Mesenchymal stem cell (in vitro differentiated cells and primary cell): ENCODE results near the gene TNFSF15.
A peak's percentile ranks its signal among the peaks of the same experiment; 100 is the strongest.

Experiments used
- DNase-seq: peaks from one replicate; pipeline ENCODE4 v3.0.0-alpha.2; 2013
- H2AFZ ChIP-seq: one replicate; pipeline ENCODE4 v1.6.1; 2013; ENCODE audit warnings: low read depth, mild to moderate bottlenecking, control low read depth, inconsistent platforms, low read length, moderate library complexity
- H2AK5ac ChIP-seq: 2 replicates; pipeline ENCODE4 v1.6.1; 2013; ENCODE audit warnings: low read length, moderate library complexity, mild to moderate bottlenecking, inconsistent platforms; ENCODE audit not compliant: severe bottlenecking
- H2BK120ac ChIP-seq: one replicate; pipeline ENCODE4 v1.6.1; 2013; ENCODE audit warnings: low read depth, mild to moderate bottlenecking, inconsistent platforms, low read length, moderate library complexity
- H2BK12ac ChIP-seq, 2 experiments: one replicate each; pipeline ENCODE4 v1.6.1; 2013; ENCODE audit warnings: inconsistent platforms in 2 of 2, low read length in 2 of 2, mild to moderate bottlenecking in 2 of 2, moderate library complexity in 2 of 2, control low read depth in 1 of 2
- H2BK15ac ChIP-seq: one replicate; pipeline ENCODE4 v1.6.1; 2013; ENCODE audit warnings: mild to moderate bottlenecking, low read depth, inconsistent platforms; ENCODE audit not compliant: poor library complexity, severe bottlenecking
- H2BK5ac ChIP-seq: 2 replicates; pipeline ENCODE4 v1.6.1; 2013; ENCODE audit warnings: low read depth, mild to moderate bottlenecking, low read length, control low read depth, inconsistent platforms; ENCODE audit not compliant: poor library complexity, severe bottlenecking
- H3K14ac ChIP-seq, 2 experiments: one replicate each; pipeline ENCODE4 v1.6.1; 2013; ENCODE audit warnings: inconsistent platforms in 2 of 2, low read length in 2 of 2, control low read depth in 1 of 2, mild to moderate bottlenecking in 1 of 2, moderate library complexity in 1 of 2
- H3K18ac ChIP-seq, 2 experiments: one replicate each; pipeline ENCODE4 v1.6.1; 2013; ENCODE audit warnings: inconsistent platforms in 2 of 2, low read length in 2 of 2, control low read depth in 1 of 2, low read depth in 1 of 2, mild to moderate bottlenecking in 1 of 2
- H3K23ac ChIP-seq, 2 experiments: one replicate each; pipeline ENCODE4 v1.6.1; 2013; ENCODE audit warnings: inconsistent platforms in 2 of 2, low read length in 2 of 2, mild to moderate bottlenecking in 2 of 2, moderate library complexity in 2 of 2, control low read depth in 1 of 2
- H3K27ac ChIP-seq: 2 replicates; pipeline ENCODE4 v1.5.1; 2013; ENCODE audit warnings: mild to moderate bottlenecking, moderate library complexity, low read length, control low read depth, inconsistent platforms; ENCODE audit not compliant: poor library complexity, severe bottlenecking
- H3K27me3 ChIP-seq, 2 experiments: 2 replicates each; pipeline versions ENCODE4 v1.6.1 to v1.7.0; 2013; ENCODE audit warnings: low read length in 2 of 2, mild to moderate bottlenecking in 2 of 2, moderate library complexity in 2 of 2, control low read depth in 1 of 2, inconsistent platforms in 1 of 2; ENCODE audit not compliant: control insufficient read depth in 1 of 2, insufficient read depth in 1 of 2
- H3K36me3 ChIP-seq, 2 experiments: 2 replicates each; pipeline versions ENCODE4 v1.6.1 to v1.7.0; 2013; ENCODE audit warnings: low read length in 2 of 2, control low read depth in 1 of 2, inconsistent platforms in 1 of 2, low read depth in 1 of 2, mild to moderate bottlenecking in 1 of 2; ENCODE audit not compliant: insufficient read depth in 2 of 2, control insufficient read depth in 1 of 2
- H3K4ac ChIP-seq, 2 experiments: one replicate each; pipeline ENCODE4 v1.6.1; 2013; ENCODE audit warnings: inconsistent platforms in 2 of 2, low read length in 2 of 2, mild to moderate bottlenecking in 2 of 2, moderate library complexity in 2 of 2, control low read depth in 1 of 2, low read depth in 1 of 2
- H3K4me1 ChIP-seq: 2 replicates; pipeline ENCODE4 v1.6.1; 2013; ENCODE audit warnings: low read depth, low read length, control low read depth; ENCODE audit not compliant: control insufficient read depth, insufficient read depth
- H3K4me2 ChIP-seq: 2 replicates; pipeline ENCODE4 v1.6.1; 2013; ENCODE audit warnings: low read length, mild to moderate bottlenecking, inconsistent platforms; ENCODE audit not compliant: poor library complexity, severe bottlenecking
- H3K4me3 ChIP-seq, 2 experiments: 2 replicates each; pipeline versions ENCODE4 v1.5.1 to v1.7.0; 2013; ENCODE audit warnings: low read length in 2 of 2, mild to moderate bottlenecking in 2 of 2, control low read depth in 1 of 2, low read depth in 1 of 2; ENCODE audit not compliant: insufficient read depth in 1 of 2
- H3K79me1 ChIP-seq: replicated peaks from 2 replicates; pipeline ENCODE4 v1.6.1; 2013; ENCODE audit warnings: mild to moderate bottlenecking, control low read depth, low read length, inconsistent platforms; ENCODE audit not compliant: poor library complexity, severe bottlenecking
- H3K9ac ChIP-seq: 2 replicates; pipeline ENCODE4 v1.7.0; 2013; ENCODE audit warnings: mild to moderate bottlenecking, low read length, moderate library complexity
- H3K9me3 ChIP-seq: 2 replicates; pipeline ENCODE4 v1.7.0; 2013; ENCODE audit warnings: mild to moderate bottlenecking, low read length; ENCODE audit not compliant: control insufficient read depth
- H4K8ac ChIP-seq: one replicate; pipeline ENCODE4 v1.6.1; 2013; ENCODE audit warnings: inconsistent platforms, mild to moderate bottlenecking, low read length, moderate library complexity
- H4K91ac ChIP-seq: one replicate; pipeline ENCODE4 v1.6.1; 2013; ENCODE audit warnings: mild to moderate bottlenecking, low read length, inconsistent platforms
- WGBS: methylation state at CpG from one replicate; pipeline ENCODE4 v1.1.7; 2013; ENCODE audit warnings: mixed read lengths; 5-methylcytosine and 5-hydroxymethylcytosine counted together

TNFSF15 gene

DNA sequence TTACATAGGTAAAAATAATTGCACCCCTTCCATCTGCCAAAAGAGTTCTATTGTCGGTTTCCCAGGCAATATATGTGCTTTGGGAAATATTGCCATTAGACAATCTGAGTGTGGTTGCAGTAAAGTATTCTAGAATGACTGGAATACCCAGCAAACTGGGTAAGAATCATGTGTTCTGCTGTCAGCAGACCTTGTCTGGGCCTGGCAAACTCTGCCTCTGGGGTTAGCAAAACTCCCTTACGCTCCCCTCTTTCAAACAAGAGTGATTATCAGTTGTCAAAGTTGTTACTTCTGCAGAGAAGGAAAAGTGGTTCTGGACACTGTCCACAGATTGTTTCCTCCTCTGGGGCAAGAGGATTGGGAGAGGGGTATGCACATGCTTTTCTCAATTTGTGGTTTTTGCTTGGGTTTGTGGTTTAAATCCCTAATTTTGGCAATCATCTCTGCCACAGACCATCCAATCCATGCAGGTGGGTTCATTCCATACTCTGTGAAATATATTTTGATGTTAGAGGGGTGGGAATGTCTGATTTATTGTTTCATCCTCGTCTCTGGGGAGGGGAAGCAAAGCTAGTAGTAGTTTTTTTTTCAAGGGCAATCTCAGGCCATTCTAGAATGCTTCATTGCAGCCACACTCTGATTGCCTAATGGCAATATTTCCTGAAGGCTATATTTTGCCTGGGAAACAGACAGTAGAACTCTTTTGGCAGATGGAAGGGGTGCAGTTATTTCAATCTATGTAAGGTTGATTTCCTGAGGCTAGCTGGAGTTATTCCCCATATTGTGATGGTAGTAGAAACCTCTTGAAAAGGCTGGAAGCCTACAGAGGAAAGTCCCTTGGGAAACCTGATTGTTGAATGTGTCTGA is 24.0 kb upstream of the TNFSF15 start:
- whole genome bisulfite sequencing: 48% methylated on average over 2 of the region's 3 CpGs
- no peak overlapping the region for H2AK5ac ChIP-seq
- H3K4me1 ChIP-seq: no peaks in the 10 kb centered on the region
- no peak overlapping the region for H3K18ac ChIP-seq
- H3K27ac ChIP-seq: no peak overlapping the region
- H2AFZ ChIP-seq: no peak overlapping the region
- no peak overlapping the region for H3K9ac ChIP-seq
- H3K14ac ChIP-seq: no peak overlapping the region
- no peak overlapping the region for H2BK5ac ChIP-seq
- no peak overlapping the region for H3K4me2 ChIP-seq
- no peak for DNase-seq
- H2BK12ac ChIP-seq: no peak overlapping the region
- no peak overlapping the region for H2BK15ac ChIP-seq
- no peak overlapping the region for H4K8ac ChIP-seq
- no peak overlapping the region for H2BK120ac ChIP-seq
- no peak overlapping the region for H4K91ac ChIP-seq
- H3K79me1 ChIP-seq: no peaks in the 10 kb centered on the region
- H3K23ac ChIP-seq: no peak overlapping the region
- no peaks in the 10 kb centered on the region for H3K9me3 ChIP-seq
- H3K36me3 ChIP-seq: no peaks in the 10 kb centered on the region
- H3K27me3 ChIP-seq: peaks cover 0 to 3% of the 10 kb centered on the region in 2 experiments
- H3K4ac ChIP-seq: no peak overlapping the region
- no peak overlapping the region for H3K4me3 ChIP-seq

DNA sequence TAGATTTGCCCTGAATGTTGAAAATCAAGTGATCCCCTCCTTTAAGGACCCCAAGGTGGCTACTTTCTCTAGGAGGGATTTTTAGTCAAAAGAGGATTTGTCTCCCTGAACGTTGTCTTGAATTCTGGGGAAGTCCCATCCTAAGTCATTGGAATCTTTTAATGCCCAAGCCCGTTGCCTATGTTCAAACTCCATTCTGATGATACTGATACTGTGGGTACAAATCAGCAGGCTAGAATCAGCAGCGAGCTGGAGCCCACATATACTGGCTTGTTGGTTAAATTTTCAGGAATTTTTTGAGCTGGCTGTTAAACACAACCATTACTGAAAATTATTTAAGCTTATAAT is 22.4 kb upstream of the TNFSF15 start:
- 80% methylated on average over 1 of the region's 3 CpGs for WGBS
- Histone ChIP-seq H3K36me3 (no peaks in the 10 kb centered on the region), H3K9me3 (no peaks in the 10 kb centered on the region), H3K4me2 (no peak overlapping the region), H3K27ac (no peak overlapping the region), H3K14ac (no peak overlapping the region), H2BK15ac (no peak overlapping the region), H3K4ac (no peak overlapping the region), H3K9ac (no peak overlapping the region), H2BK5ac (no peak overlapping the region), H4K8ac (no peak overlapping the region), H2AK5ac (no peak overlapping the region), H2BK120ac (no peak overlapping the region), H2BK12ac (no peak overlapping the region), H3K27me3 (peaks cover 0 to 3% of the 10 kb centered on the region in 2 experiments), H3K23ac (no peak overlapping the region), H3K18ac (no peak overlapping the region), H4K91ac (no peak overlapping the region), H2AFZ (no peak overlapping the region), H3K79me1 (no peaks in the 10 kb centered on the region), H3K4me1 (peaks cover 2% of the 10 kb centered on the region), H3K4me3 (no peak overlapping the region)
- DNase-seq: no peak

DNA sequence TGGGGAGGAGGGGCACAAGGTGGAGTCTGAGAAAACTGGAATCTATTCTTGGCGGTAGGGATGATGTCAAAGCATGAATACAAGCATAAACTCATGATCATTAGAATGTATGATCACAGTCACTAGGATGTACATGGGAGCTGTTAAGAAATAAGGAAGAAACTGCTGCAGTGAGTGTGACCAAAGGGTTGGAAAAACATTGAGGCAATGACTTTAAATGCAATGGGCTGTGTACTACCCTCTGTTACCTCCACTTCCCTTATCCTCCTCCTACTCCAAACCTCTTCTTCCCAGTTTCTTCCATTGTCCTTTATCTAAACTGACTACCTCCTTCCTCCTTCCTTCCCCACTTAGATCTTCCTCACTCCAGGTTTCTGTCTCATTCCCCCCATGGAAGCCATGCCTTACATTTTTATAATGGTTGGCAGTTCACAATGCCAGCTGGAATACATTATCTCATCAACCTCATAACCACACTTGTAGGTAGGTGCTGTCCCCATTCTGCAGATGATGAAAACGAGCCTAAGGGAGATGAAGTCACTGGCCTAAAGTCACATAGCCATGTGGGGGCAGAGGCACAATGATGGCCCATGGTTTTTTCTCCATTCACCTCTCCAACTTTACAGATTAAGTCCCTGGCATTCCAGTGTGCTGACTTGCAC is 21.9 kb upstream of the TNFSF15 start:
- Histone ChIP-seq H2BK12ac (no peak overlapping the region), H3K4me1 (peaks cover 2% of the 10 kb centered on the region), H3K9ac (no peak overlapping the region), H4K91ac (no peak overlapping the region), H2AK5ac (no peak overlapping the region), H3K4ac (no peak overlapping the region), H3K27me3 (peaks cover 0 to 3% of the 10 kb centered on the region in 2 experiments), H3K36me3 (no peaks in the 10 kb centered on the region), H3K4me2 (no peak overlapping the region), H3K14ac (no peak overlapping the region), H4K8ac (no peak overlapping the region), H2BK120ac (no peak overlapping the region), H2BK5ac (no peak overlapping the region), H3K23ac (no peak overlapping the region), H2BK15ac (no peak overlapping the region), H3K4me3 (no peak overlapping the region), H3K9me3 (no peaks in the 10 kb centered on the region), H3K18ac (no peak overlapping the region), H3K79me1 (no peaks in the 10 kb centered on the region), H2AFZ (no peak overlapping the region), H3K27ac (no peak overlapping the region)
- WGBS: 23% methylated on average over 1 of the region's 2 CpGs
- no peak for DNase-seq

DNA sequence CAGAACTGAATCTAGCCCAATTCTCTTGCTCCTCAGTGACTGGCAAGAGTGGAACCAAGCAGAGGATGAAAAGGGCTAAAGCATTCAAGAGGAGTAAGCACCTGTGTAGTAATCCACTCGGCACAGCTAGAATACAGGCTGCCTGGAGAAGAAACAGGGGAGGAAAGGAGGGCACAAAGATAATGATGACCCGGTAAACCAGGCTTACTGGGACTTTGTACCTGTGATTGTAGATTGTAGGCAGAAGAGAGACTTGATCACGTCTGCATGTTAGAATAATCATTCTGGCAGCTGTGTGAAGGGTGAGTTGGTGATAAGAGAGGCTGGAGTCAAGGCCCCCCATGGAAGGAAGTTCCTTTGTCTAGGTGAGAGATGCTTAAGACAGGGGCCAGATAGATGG is 20.6 kb upstream of the TNFSF15 start:
- Histone ChIP-seq H2AK5ac (no peak overlapping the region), H3K18ac (no peak overlapping the region), H3K79me1 (no peaks in the 10 kb centered on the region), H3K23ac (no peak overlapping the region), H2BK12ac (no peak overlapping the region), H3K4me1 (peaks cover 2% of the 10 kb centered on the region), H2BK15ac (peak overlapping the region; percentile 41), H3K4ac (no peak overlapping the region), H3K4me3 (no peak overlapping the region), H3K9me3 (no peaks in the 10 kb centered on the region), H3K14ac (no peak overlapping the region), H2AFZ (no peak overlapping the region), H3K27ac (no peak overlapping the region), H3K36me3 (no peaks in the 10 kb centered on the region), H4K91ac (no peak overlapping the region), H3K4me2 (no peak overlapping the region), H4K8ac (no peak overlapping the region), H2BK120ac (no peak overlapping the region), H2BK5ac (no peak overlapping the region), H3K9ac (no peak overlapping the region), H3K27me3 (peaks cover 0 to 3% of the 10 kb centered on the region in 2 experiments)
- no peak for DNase-seq
- 82% methylated on average over 3 of the region's 3 CpGs for WGBS
